Caco-2 (cell line): Measurements from ENCODE around the gene LDAH. TPM values are rescaled to one million over a fixed set of nuclear protein-coding genes. Genes with fewer than 3 reads are reported as not detected.

Experiments used
- BruUV-seq: library from RNA; stranded (reverse); fragments of 400-500 nt; replicated peaks from 2 replicates; lab custom pipeline; 2021; lab: Mats Ljungman, UMichigan
- CTCF ChIA-PET: fragments of 300-600 bp; sonication (Branson Sonifier 250); formaldehyde crosslinking; loops from one replicate; lab custom pipeline; 2022; ENCODE audit warnings: antibody characterized with exemption; lab: Charles Lee
- POLR2A ChIA-PET: fragments of 300-600 bp; sonication (Branson Sonifier 250); formaldehyde crosslinking; loops from one replicate; lab custom pipeline; 2022; ENCODE audit warnings: antibody characterized with exemption; lab: Charles Lee
- DNase-seq, 2 experiments: peaks; one replicate each; pipeline versions ENCODE4 v3.0.0 to v3.0.0-alpha.2; 2020 to 2022
- H3K27me3 ChIP-seq: replicated peaks from 2 replicates; pipeline ENCODE4 v1.6.0; 2011; ENCODE audit warnings: low read length; ENCODE audit not compliant: control insufficient read depth, insufficient read depth
- H3K36me3 ChIP-seq: 2 replicates; pipeline ENCODE4 v1.5.1; 2011; ENCODE audit warnings: low read length; ENCODE audit not compliant: control insufficient read depth, insufficient read depth
- H3K4me1 ChIP-seq: fragments of 250-450 bp; sonication (Bioruptor Pico); 2 replicates; pipeline ENCODE4 v1.5.1; 2020; ENCODE audit warnings: mild to moderate bottlenecking
- H3K4me3 ChIP-seq: 2 replicates; pipeline ENCODE4 v1.5.1; 2011; ENCODE audit warnings: low read depth, mild to moderate bottlenecking, control low read depth, low read length
- H3K9me3 ChIP-seq: fragments of 250-450 bp; sonication (Bioruptor Pico); 2 replicates; pipeline ENCODE4 v1.5.1; 2020; ENCODE audit warnings: mild to moderate bottlenecking, moderate library complexity
- H3K27ac Mint-ChIP-seq: one replicate; pipeline ENCODE4 v1.8.0; 2022; ENCODE audit warnings: mixed read lengths; ENCODE audit not compliant: unreplicated experiment
- H3K27me3 Mint-ChIP-seq: one replicate; pipeline ENCODE4 v1.8.0; 2022; ENCODE audit warnings: mixed read lengths; ENCODE audit not compliant: insufficient read depth, unreplicated experiment
- H3K36me3 Mint-ChIP-seq: one replicate; pipeline ENCODE4 v1.8.0; 2022; ENCODE audit warnings: mild to moderate bottlenecking, mixed read lengths; ENCODE audit not compliant: insufficient read depth, unreplicated experiment
- H3K4me1 Mint-ChIP-seq: one replicate; pipeline ENCODE4 v1.8.0; 2022; ENCODE audit warnings: low read depth, mixed read lengths; ENCODE audit not compliant: unreplicated experiment
- H3K4me3 Mint-ChIP-seq: one replicate; pipeline ENCODE4 v1.8.0; 2022; ENCODE audit warnings: mild to moderate bottlenecking, moderate library complexity, mixed read lengths; ENCODE audit not compliant: unreplicated experiment
- H3K9me3 Mint-ChIP-seq: one replicate; pipeline ENCODE4 v1.8.0; 2022; ENCODE audit warnings: mixed read lengths; ENCODE audit not compliant: unreplicated experiment
- intact Hi-C: fragments of 100-400 bp; cut with micrococcal nuclease; formaldehyde crosslinking; loops from one replicate; pipeline ENCODE4 v1.10.0; 2022; ENCODE audit not compliant: unreplicated experiment
- total RNA-seq: library from RNA; stranded (reverse); gene quantifications from 2 replicates; pipeline ENCODE4 v1.2.3, GENCODE V29; 2022
- TF ChIP-seq, protein P1 (sequence below), 2 experiments: fragments of 200-600 bp in 1 of 2; IDR thresholded peaks; 1 replicate in 1 of 2; 2 replicates in 1 of 2; pipeline versions ENCODE4 v1.5.1 to v1.8.0; 2011 to 2022; ENCODE audit warnings: antibody characterized with exemption in 1 of 2, control low read depth in 1 of 2, inconsistent platforms in 1 of 2, low read depth in 1 of 2, low read length in 1 of 2, mild to moderate bottlenecking in 1 of 2, moderate library complexity in 1 of 2; ENCODE audit not compliant: insufficient read depth in 1 of 2, severe bottlenecking in 1 of 2, unreplicated experiment in 1 of 2

LDAH gene
- total RNA-seq, 1 experiment from 2014 or later: 40.5 TPM

DNA sequence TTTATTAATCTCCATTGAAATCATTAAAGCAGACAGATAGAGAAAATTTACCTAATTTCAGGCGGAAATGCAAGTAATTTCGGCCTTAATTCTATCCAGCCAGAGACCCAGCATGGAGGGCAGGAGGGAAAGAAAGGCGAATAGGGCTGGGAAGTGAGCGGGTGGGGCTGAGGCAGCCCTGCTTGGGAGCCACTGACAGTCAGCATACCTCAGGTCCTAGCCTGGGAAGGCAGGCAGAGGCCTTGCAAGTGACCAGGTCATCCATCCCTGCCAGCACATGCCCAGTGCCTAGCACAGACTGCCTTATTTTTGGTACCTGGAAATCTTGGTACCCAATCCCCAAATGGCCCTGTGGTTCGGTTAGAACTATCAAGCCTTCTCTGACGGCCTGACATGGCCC is 154.4 kb downstream of the LDAH start:
- intact Hi-C loops: loop anchor here (1.0 kb wide), 1 partner anchor 8 kb away; no protein-coding TSS in a partner anchor

DNA sequence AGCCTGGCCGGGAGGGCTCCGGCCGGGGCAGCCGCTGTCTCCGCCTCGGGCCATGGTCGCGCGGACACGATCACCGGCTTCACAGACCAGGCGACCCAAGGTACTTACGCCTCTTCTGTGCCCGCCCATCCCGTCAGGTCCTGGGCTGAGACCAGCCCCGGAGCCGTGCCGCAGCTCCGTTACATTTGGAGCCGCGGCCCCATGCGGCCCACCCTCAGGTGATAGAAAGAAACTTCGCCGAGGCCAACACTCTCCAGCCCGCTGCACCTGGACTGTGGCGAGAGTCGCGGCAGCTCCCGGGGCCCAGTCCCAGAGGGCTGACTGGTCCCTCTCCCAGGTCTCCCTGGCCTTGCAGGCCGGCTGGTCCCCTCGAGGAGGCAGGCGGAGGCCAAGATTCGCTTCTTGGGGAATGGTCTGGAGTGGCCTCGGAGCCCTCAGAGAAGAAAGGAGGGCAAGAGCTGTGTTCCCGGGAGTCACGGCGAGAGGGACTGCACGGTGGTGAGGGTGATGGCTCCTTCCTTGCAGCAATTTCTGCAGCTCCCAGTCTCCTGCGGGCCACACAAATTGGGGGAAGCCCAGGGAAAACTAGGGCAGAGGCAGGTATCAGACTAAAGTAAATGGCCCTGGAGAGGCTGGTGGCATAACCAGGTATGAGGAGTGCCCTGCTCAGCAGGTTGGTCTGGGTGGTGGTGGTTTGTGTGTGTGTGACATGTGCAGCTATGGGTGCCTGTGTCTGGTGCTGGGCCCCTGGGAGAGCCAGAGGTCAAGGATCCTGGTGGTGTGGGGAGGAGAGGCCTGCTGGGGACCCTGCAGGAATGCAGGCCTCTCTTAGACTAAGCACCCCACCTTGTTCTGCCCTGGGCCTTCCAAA is 155.1 kb downstream of the LDAH start:
- no peaks in the 10 kb centered on the region for H3K9me3 Mint-ChIP-seq
- H3K36me3 ChIP-seq: no peaks in the 10 kb centered on the region
- intact Hi-C loops: loop anchor here (1.0 kb wide), 1 partner anchor 9 kb away; no protein-coding TSS in a partner anchor
- peaks cover 4% of the 10 kb centered on the region for H3K27me3 Mint-ChIP-seq
- peak in 1 of 2 experiments; percentile 27 for DNase-seq
- H3K4me1 Mint-ChIP-seq: no peaks in the 10 kb centered on the region
- H3K4me1 ChIP-seq: 0 out of 2 replicates have a peak, but pooled peaks cover 12% of the 10 kb centered on the region
- CTCF ChIA-PET: interaction anchor here (3.0 to 3.5 kb wide), 2 partner anchors 9 to 17 kb away, joined by 12 to 72 read pairs; partner anchors contain the start of gene HS1BP3
- TF ChIP-seq, protein P1, sequence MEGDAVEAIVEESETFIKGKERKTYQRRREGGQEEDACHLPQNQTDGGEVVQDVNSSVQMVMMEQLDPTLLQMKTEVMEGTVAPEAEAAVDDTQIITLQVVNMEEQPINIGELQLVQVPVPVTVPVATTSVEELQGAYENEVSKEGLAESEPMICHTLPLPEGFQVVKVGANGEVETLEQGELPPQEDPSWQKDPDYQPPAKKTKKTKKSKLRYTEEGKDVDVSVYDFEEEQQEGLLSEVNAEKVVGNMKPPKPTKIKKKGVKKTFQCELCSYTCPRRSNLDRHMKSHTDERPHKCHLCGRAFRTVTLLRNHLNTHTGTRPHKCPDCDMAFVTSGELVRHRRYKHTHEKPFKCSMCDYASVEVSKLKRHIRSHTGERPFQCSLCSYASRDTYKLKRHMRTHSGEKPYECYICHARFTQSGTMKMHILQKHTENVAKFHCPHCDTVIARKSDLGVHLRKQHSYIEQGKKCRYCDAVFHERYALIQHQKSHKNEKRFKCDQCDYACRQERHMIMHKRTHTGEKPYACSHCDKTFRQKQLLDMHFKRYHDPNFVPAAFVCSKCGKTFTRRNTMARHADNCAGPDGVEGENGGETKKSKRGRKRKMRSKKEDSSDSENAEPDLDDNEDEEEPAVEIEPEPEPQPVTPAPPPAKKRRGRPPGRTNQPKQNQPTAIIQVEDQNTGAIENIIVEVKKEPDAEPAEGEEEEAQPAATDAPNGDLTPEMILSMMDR (IDR thresholded peaks at IDR 0.05; ENCODE audit: insufficient read depth in 1 of 2, low read depth in 1 of 2, low read length in 1 of 2, severe bottlenecking in 1 of 2, unreplicated experiment in 1 of 2): no peak
- H3K27me3 ChIP-seq: no peaks in the 10 kb centered on the region; the same call in 1 of the 2 replicates
- no peak overlapping the region for H3K27ac Mint-ChIP-seq
- no TSS peak for BruUV-seq
- H3K9me3 ChIP-seq: no peaks in the 10 kb centered on the region
- peak overlapping the region; percentile 62 for H3K4me3 Mint-ChIP-seq
- peaks cover 10% of the 10 kb centered on the region for H3K36me3 Mint-ChIP-seq
- POLR2A ChIA-PET: interaction anchor here (0.9 kb wide), 1 partner anchor 8 kb away, joined by 5 read pairs; no protein-coding TSS in a partner anchor
- H3K4me3 ChIP-seq: peak overlapping the region; percentile 54

More for the DNA sequence above, 154.4 kb downstream of the LDAH start:
- CTCF ChIA-PET: interaction anchor here (3.5 kb wide), 1 partner anchor 8 kb away, joined by 72 read pairs; no protein-coding TSS in a partner anchor
- H3K27me3 ChIP-seq: no peaks in the 10 kb centered on the region; the same call in 1 of the 2 replicates
- Mint-ChIP-seq H3K4me3 (peak overlapping the region; percentile 62), H3K27ac (no peak overlapping the region), H3K9me3 (no peaks in the 10 kb centered on the region), H3K36me3 (peaks cover 15% of the 10 kb centered on the region), H3K4me1 (no peaks in the 10 kb centered on the region), H3K27me3 (peaks cover 4% of the 10 kb centered on the region)
- H3K4me3 ChIP-seq: no peak overlapping the region
- H3K36me3 ChIP-seq: no peaks in the 10 kb centered on the region
- BruUV-seq: no TSS peak
- POLR2A ChIA-PET: no interaction called here
- H3K9me3 ChIP-seq: no peaks in the 10 kb centered on the region
- 0 out of 2 replicates have a peak, but pooled peaks cover 12% of the 10 kb centered on the region for H3K4me1 ChIP-seq
- TF ChIP-seq, protein P1 (IDR thresholded peaks at IDR 0.05; ENCODE audit: insufficient read depth in 1 of 2, low read depth in 1 of 2, low read length in 1 of 2, severe bottlenecking in 1 of 2, unreplicated experiment in 1 of 2): no peak
- no peak for DNase-seq

DNA sequence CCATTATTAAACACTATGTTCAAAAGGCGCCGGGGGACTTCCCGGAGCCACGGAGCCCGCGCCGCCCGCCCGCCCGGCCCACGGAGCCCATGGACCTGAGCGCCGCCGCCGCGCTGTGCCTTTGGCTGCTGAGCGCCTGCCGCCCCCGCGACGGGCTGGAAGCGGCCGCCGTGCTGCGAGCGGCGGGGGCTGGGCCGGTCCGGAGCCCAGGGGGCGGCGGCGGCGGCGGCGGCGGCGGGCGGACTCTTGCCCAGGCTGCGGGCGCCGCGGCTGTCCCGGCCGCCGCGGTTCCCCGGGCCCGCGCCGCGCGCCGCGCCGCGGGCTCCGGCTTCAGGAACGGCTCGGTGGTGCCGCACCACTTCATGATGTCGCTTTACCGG is 155.8 kb downstream of the LDAH start:
- H3K36me3 ChIP-seq: no peaks in the 10 kb centered on the region
- Mint-ChIP-seq H3K36me3 (peaks cover 4% of the 10 kb centered on the region), H3K4me1 (no peaks in the 10 kb centered on the region), H3K9me3 (no peaks in the 10 kb centered on the region), H3K27ac (no peak overlapping the region), H3K27me3 (peaks cover 4% of the 10 kb centered on the region), H3K4me3 (peak overlapping the region; percentile 70)
- ChIA-PET CTCF (interaction anchor here (0.7 to 3.5 kb wide), 4 partner anchors 9 to 296 kb away, joined by 3 to 72 read pairs (median 8); partner anchors contain the start of gene HS1BP3), POLR2A (interaction anchor here (0.9 kb wide), 2 partner anchors 8 to 9 kb away, joined by 5 read pairs; no protein-coding TSS in a partner anchor)
- BruUV-seq: no TSS peak
- intact Hi-C loops: no loop called here
- no peaks in the 10 kb centered on the region for H3K9me3 ChIP-seq
- TF ChIP-seq, protein P1 (IDR thresholded peaks at IDR 0.05; ENCODE audit: insufficient read depth in 1 of 2, low read depth in 1 of 2, low read length in 1 of 2, severe bottlenecking in 1 of 2, unreplicated experiment in 1 of 2): peak in 1 of 2 experiments; percentile 46
- DNase-seq: no peak
- 0 out of 2 replicates have a peak, but pooled peaks cover 12% of the 10 kb centered on the region for H3K4me1 ChIP-seq
- H3K27me3 ChIP-seq: no peaks in the 10 kb centered on the region; the same call in 1 of the 2 replicates
- peak overlapping the region; percentile 54 for H3K4me3 ChIP-seq
